ENCODE results near the gene TRMT2A. TPM values are rescaled to one million over a fixed set of nuclear protein-coding genes. Genes with fewer than 3 reads are reported as not detected.

The TRMT2A gene
- total RNA-seq, 1 donor from 2014 or later = 45.8 TPM

- no peak overlapping the region for H3K4me3 Mint-ChIP-seq (ENCODE audit: unreplicated experiment)
- H3K9me3 Mint-ChIP-seq (ENCODE audit: low read depth) = no peaks in the 10 kb centered on the region
- H3K27ac Mint-ChIP-seq (ENCODE audit: unreplicated experiment) = no peak overlapping the region
- H3K36me3 Mint-ChIP-seq (ENCODE audit: low read depth) = no peaks in the 10 kb centered on the region
- peaks cover 12% of the 10 kb centered on the region for H3K4me1 Mint-ChIP-seq (ENCODE audit: low read depth)
- TF ChIP-seq, protein P1, sequence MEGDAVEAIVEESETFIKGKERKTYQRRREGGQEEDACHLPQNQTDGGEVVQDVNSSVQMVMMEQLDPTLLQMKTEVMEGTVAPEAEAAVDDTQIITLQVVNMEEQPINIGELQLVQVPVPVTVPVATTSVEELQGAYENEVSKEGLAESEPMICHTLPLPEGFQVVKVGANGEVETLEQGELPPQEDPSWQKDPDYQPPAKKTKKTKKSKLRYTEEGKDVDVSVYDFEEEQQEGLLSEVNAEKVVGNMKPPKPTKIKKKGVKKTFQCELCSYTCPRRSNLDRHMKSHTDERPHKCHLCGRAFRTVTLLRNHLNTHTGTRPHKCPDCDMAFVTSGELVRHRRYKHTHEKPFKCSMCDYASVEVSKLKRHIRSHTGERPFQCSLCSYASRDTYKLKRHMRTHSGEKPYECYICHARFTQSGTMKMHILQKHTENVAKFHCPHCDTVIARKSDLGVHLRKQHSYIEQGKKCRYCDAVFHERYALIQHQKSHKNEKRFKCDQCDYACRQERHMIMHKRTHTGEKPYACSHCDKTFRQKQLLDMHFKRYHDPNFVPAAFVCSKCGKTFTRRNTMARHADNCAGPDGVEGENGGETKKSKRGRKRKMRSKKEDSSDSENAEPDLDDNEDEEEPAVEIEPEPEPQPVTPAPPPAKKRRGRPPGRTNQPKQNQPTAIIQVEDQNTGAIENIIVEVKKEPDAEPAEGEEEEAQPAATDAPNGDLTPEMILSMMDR (IDR thresholded peaks at IDR 0.05) = no peak
- no peaks in the 10 kb centered on the region for H3K27me3 Mint-ChIP-seq (ENCODE audit: low read depth)
- no peak for DNase-seq (ENCODE audit: low spot score)
These were observed 35.5 kb upstream of the TRMT2A start for GRCh38 chr22:20152464-20152890.

GRCh38 chr22:20151276-20151588, 34.2 kb upstream of the TRMT2A start:
- DNase-seq (ENCODE audit: low spot score) = no peak
- Mint-ChIP-seq H3K4me3 (ENCODE audit: unreplicated experiment) (no peak overlapping the region), H3K27ac (ENCODE audit: unreplicated experiment) (no peak overlapping the region), H3K36me3 (ENCODE audit: low read depth) (no peaks in the 10 kb centered on the region), H3K4me1 (ENCODE audit: low read depth) (peaks cover 9% of the 10 kb centered on the region), H3K27me3 (ENCODE audit: low read depth) (no peaks in the 10 kb centered on the region), H3K9me3 (ENCODE audit: low read depth) (no peaks in the 10 kb centered on the region)
- TF ChIP-seq, protein P1 (IDR thresholded peaks at IDR 0.05) = no peak

- no peaks in the 10 kb centered on the region for H3K9me3 Mint-ChIP-seq (ENCODE audit: low read depth)
- no peaks in the 10 kb centered on the region for H3K36me3 Mint-ChIP-seq (ENCODE audit: low read depth)
- DNase-seq (ENCODE audit: low spot score) = no peak
- H3K4me3 Mint-ChIP-seq (ENCODE audit: unreplicated experiment) = no peak within 1 kb of the TSS
- H3K27ac Mint-ChIP-seq (ENCODE audit: unreplicated experiment) = no peak within 1 kb of the TSS
- H3K27me3 Mint-ChIP-seq (ENCODE audit: low read depth) = no peaks in the 10 kb centered on the region
- TF ChIP-seq, protein P1 (IDR thresholded peaks at IDR 0.05) = no peak
- peaks cover 9% of the 10 kb centered on the region for H3K4me1 Mint-ChIP-seq (ENCODE audit: low read depth)
These were observed 33.6 kb upstream of the TRMT2A start, which contains the start of gene CCDC188 for GRCh38 chr22:20150381-20151275. Gene CCDC188 (minus strand): TSS chr22:20151055. CDS start chr22:20150986, 69 bp downstream.

- H3K9me3 Mint-ChIP-seq (ENCODE audit: low read depth) = no peaks in the 10 kb centered on the region
- TF ChIP-seq, protein P1 (IDR thresholded peaks at IDR 0.05) = no peak
- DNase-seq (ENCODE audit: low spot score) = no peak
- no peak overlapping the region for H3K4me3 Mint-ChIP-seq (ENCODE audit: unreplicated experiment)
- H3K36me3 Mint-ChIP-seq (ENCODE audit: low read depth) = no peaks in the 10 kb centered on the region
- no peaks in the 10 kb centered on the region for H3K27me3 Mint-ChIP-seq (ENCODE audit: low read depth)
- H3K27ac Mint-ChIP-seq (ENCODE audit: unreplicated experiment) = no peak overlapping the region
- H3K4me1 Mint-ChIP-seq (ENCODE audit: low read depth) = peaks cover 7% of the 10 kb centered on the region
These were observed 32.5 kb upstream of the TRMT2A start for GRCh38 chr22:20149257-20150250.

DNA sequence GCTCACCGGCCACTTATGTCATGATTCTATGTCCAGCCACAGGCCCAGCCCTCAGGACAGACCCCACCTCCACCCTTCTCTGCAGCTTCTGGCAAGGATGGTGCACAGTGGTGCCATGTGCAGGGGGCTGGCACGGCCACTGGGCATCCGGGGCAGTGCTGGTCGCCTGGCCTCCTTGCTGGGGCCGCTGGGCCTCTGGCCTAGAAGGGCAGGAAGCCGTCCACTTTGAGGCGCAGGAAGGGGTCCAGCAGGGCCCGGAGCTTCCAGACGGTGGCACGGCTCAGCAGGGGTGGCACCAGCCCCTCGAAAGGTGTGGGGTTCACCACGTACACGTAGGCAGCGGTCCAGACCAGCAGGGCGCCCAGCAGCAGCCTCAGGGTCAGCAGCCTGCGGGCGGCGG, 31.4 kb upstream of the TRMT2A start:
- no peaks in the 10 kb centered on the region for H3K4me1 Mint-ChIP-seq (ENCODE audit: low read depth)
- no peak overlapping the region for H3K4me3 Mint-ChIP-seq (ENCODE audit: unreplicated experiment)
- TF ChIP-seq, protein P1 (IDR thresholded peaks at IDR 0.05) = no peak
- H3K27me3 Mint-ChIP-seq (ENCODE audit: low read depth) = no peaks in the 10 kb centered on the region
- no peak for DNase-seq (ENCODE audit: low spot score)
- no peaks in the 10 kb centered on the region for H3K36me3 Mint-ChIP-seq (ENCODE audit: low read depth)
- no peaks in the 10 kb centered on the region for H3K9me3 Mint-ChIP-seq (ENCODE audit: low read depth)
- no peak overlapping the region for H3K27ac Mint-ChIP-seq (ENCODE audit: unreplicated experiment)

Data from chondrocyte (in vitro differentiated cells).